ENCODE data around the gene UBAC2. TPM values are rescaled to one million over a fixed set of nuclear protein-coding genes. Genes with fewer than 3 reads are reported as not detected.
"Not testable (repeated sequence)": the region's sequence is repeated elsewhere in the genome, so short reads cannot be mapped to it uniquely, and the experiment has no call there.

The UBAC2 gene
- polyA plus RNA-seq, 4 donors = 92.5 to 113 (median 110) TPM

DNA sequence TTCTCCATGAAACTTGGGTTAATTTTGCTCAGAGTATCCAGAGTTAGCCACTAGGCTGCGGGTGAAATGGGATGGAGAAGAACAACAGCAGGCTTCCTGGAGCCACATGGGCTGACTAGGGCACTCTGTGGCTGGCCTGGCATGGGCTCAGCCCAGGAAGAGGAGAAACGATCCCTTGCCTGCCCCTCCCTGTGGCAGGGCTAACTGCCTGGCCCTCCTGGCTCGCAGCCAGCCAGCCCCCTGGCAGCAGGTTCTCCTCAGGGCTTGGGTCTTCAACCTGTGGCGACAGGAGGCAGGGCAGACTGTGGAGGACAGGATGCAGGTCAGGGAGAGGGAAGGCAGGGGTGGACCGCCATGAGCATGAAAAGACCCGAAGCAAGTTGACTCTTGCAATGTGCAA, 185.3 kb downstream of the UBAC2 start:
- DNase-seq (ENCODE audit: low read depth in 4 of 4, low spot score in 3 of 4) = no peak

DNA sequence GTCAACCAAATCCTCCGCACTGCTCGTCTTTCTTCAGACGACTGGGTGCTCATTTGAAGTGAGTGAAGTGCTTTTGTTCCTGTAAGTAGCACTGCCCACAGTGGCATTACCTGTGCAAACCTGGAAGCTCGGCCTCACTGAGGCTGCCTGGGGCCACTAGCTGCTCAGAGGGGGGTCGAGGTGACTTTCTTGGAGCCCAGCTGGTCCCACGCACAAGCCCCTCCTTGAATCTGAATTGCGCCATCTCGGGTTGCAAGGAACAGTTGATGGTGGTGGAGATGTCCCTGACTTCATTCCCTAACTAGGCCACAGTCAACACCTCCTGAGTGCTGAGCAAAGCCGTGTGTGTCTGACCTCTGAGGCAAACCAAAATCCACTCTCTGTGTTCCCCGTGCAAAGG, 185.8 kb downstream of the UBAC2 start:
- no peak for DNase-seq (ENCODE audit: low read depth in 4 of 4, low spot score in 3 of 4)

- no peak for DNase-seq (ENCODE audit: low read depth in 4 of 4, low spot score in 3 of 4)
These were observed 186.5 kb downstream of the UBAC2 start for GRCh38 chr13:99386911-99387788.

- no peak for DNase-seq (ENCODE audit: low read depth in 4 of 4, low spot score in 3 of 4)
These were observed 187.8 kb downstream of the UBAC2 start for GRCh38 chr13:99388334-99388923.

DNA sequence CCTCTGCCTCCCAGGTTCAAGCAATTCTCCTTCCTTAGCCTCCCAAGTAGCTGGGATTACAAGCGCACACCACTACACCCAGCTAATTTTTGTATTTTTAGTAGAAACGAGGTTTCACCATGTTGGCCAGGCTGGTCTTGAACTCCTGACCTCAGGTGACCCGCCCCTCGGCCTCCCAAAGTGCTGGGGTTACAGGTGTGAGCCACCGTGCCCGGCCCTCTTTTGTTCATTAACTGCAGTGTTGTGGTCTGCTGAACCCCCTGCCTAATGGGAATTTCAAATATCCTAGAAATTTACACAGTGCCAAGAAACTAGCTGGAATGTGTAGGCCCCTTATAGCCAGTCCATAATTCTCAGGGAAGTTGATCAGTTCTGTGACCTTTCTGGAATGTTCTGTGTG, 188.4 kb downstream of the UBAC2 start:
- not testable (repeated sequence) for DNase-seq (ENCODE audit: low read depth in 4 of 4, low spot score in 3 of 4)

- DNase-seq (ENCODE audit: low read depth in 4 of 4, low spot score in 3 of 4) = no peak
These were observed 189.1 kb downstream of the UBAC2 start for GRCh38 chr13:99389520-99390304.

DNA sequence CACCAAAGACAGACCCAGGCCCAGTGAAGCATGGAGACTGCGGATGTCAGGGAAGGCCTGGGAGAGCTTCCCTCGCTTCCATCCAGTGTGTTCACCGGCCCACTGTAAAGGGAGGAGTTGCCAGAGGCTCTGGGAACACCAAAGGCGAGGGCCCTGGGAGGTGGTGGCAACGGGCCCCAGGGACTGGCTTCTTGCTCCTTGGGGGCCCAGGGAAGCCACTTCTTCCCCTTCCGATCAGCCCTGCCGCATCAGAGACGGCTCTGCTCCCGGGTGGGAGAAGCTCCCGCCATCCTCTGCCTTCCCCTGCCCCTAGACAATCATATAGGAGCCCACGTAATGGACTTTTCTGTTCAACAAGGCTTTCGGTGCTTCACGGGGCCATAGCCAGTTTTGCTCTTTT, 189.9 kb downstream of the UBAC2 start:
- no peak for DNase-seq (ENCODE audit: low read depth in 4 of 4, low spot score in 3 of 4)

DNA sequence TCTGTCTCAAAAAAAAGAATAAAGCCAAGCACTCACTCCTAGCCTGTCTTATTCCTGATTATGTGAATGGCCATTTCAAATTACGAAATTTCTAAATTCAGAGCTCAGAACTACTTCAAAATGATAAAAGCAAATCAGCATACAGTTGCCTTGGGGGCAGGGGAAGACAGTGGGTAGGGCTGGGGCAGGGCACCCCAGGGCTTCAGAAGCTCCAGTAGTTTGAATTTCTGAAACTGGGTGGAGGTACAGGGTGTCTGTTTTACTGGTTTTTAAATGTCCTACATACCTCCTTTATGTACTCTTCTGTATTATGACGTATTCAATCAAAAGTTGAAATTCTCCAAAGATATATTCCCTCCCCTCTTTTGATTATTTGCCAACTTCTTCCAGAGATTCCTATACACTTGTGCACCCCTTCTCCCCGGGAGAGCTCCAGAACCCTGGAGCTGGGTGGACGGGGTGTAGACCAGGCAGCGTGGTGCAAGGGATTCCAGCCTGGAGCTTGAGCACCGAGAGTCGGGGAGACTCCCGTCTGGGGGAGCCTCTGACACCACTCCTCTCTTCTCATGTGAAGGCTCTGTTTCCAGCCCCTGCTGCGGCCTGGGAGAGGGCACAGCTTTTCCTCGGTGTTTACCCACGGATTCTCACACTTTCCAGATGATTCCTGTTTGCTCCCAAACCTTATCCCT, 191.3 kb downstream of the UBAC2 start:
- DNase-seq (ENCODE audit: low read depth in 4 of 4, low spot score in 3 of 4) = no peak

GRCh38 chr13:99392470-99393135, 191.9 kb downstream of the UBAC2 start:
- DNase-seq (ENCODE audit: low read depth in 4 of 4, low spot score in 3 of 4) = no peak

DNA sequence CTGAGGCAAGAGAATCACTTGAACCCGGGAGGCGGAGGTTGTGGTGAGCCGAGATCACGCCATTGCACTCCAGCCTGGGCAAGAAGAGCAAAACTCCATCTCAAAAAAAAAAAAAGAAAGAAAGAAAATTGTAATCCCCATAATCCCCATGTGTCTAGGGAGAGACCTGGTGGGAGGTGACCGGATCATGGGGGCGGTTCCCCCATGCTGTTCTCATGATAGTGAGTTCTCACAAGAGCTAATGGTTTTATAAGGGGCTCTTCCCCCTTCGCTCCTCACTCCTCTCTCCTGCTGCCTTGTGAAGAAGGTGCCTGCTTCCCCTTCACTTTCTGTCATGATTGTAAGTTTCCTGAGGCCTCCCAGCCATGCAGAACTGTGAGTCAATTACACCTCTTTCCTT, 192.7 kb downstream of the UBAC2 start:
- not testable (repeated sequence) for DNase-seq (ENCODE audit: low read depth in 4 of 4, low spot score in 3 of 4)

DNA sequence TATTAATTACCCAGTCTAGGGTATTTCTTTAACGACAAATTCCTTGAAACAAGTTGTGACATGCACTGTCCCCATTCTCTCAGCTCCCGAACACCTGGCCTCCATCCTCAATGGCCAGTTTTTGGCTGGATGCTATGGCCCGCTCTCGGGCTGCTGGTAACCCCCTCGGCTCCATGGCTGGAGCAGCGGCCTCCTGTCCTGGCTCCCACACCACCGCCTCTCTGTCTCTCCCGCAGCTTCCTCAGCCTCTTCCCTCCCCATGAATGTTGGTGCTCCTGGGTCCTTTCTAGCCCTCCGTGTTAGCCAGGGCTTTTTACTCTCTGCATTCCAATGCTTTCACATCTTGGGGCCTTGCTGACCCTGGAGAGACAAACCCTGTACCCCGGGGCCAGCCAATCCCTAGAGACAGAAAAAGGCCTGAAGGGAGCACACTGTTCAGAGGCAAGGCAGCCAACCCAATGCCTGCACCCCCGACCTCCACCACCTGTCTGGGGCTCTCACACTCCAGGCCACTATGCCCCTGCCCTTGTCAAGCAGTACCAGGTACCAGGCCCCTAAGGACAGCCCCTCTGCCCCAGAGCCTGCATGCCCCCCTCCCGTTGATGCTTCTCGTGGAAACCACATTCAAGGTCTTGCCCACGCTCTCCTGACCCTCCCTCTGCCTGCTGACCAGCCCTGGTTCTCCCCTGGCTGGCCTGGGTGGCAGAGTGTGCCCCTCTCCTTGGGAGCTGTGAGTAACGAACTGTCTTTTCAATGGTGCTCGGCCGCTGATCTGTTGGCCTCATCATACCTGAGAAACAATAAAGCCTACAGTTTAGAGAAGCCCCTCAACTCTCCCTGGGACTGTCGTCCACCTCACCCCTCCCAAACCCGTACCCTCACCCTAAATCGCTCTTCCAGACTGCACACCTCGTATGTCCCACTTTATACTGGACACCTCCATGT, 193.4 kb downstream of the UBAC2 start:
- no peak for DNase-seq (ENCODE audit: low read depth in 4 of 4, low spot score in 3 of 4)

GRCh38 chr13:99395436-99395835, 194.8 kb downstream of the UBAC2 start:
- no peak for DNase-seq (ENCODE audit: low read depth in 4 of 4, low spot score in 3 of 4)

- no peak for DNase-seq (ENCODE audit: low read depth in 4 of 4, low spot score in 3 of 4)
These were observed 195.8 kb downstream of the UBAC2 start for GRCh38 chr13:99396446-99396845.

DNA sequence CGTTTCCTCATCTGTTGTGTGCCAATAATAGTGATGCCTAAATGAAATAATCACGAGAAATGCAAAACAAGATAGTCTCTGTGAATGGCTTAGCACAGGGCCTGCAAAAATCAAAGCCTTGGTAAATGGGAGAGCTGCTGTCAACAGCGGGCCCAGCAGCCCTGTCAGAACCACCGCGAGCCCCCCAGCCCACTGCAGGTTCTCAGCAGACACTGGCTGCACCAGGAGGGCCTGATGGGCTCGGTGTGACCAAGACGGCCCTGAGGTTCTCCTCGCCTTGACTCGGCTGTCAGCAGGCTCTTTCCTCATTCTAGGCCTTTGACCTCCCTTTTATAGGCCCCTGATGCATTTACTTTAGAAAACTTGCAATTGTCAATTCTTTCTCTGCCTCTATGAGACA, 197.4 kb downstream of the UBAC2 start:
- DNase-seq (ENCODE audit: low read depth in 4 of 4, low spot score in 3 of 4) = no peak

- DNase-seq (ENCODE audit: low read depth in 4 of 4, low spot score in 3 of 4) = no peak
These were observed 198.4 kb downstream of the UBAC2 start for GRCh38 chr13:99398916-99399622.

DNA sequence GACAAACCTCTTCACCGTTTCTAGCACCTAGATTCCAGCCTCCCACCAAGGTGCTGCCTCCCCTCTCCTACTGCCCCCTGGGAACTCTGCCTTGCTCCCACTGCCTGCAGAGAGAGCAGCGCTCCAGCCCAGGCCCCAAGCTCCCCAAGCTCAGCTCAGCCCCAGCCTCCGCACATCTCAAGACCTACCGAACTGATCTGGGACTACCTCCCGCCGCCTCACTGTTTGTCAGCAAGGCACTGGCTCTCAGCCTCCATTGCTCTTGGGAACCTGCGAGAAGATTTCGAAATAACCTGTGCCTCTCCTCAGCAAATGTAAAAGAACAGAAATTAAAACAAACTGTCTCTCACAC, 198.9 kb downstream of the UBAC2 start:
- DNase-seq (ENCODE audit: low read depth in 4 of 4, low spot score in 3 of 4) = no peak

DNA sequence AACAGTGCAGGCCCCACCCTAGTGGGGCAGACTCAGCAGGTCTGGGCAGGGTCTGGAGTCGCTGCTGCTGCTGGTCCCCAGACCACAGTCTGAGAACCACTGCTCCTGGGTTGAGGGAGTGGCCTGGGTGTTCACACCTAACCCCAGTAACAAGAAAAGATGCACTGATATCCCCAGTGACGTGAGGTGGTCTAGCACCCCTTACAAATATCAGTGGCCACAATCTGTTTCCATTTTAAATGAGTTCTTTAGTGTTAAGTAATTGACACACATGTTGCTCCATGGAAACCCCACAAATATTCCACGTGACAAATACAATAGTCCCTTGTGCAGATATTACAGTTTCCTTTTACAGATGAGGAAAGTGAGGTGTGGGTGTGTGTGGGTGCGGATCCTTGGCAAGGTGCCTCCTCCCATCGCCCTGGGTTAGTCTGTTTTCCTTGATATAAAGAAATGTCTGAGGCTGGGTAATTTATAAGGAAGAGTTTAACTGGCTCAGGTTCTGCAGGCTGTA, 202.9 kb downstream of the UBAC2 start:
- no peak for DNase-seq (ENCODE audit: low read depth in 4 of 4, low spot score in 3 of 4)

DNA sequence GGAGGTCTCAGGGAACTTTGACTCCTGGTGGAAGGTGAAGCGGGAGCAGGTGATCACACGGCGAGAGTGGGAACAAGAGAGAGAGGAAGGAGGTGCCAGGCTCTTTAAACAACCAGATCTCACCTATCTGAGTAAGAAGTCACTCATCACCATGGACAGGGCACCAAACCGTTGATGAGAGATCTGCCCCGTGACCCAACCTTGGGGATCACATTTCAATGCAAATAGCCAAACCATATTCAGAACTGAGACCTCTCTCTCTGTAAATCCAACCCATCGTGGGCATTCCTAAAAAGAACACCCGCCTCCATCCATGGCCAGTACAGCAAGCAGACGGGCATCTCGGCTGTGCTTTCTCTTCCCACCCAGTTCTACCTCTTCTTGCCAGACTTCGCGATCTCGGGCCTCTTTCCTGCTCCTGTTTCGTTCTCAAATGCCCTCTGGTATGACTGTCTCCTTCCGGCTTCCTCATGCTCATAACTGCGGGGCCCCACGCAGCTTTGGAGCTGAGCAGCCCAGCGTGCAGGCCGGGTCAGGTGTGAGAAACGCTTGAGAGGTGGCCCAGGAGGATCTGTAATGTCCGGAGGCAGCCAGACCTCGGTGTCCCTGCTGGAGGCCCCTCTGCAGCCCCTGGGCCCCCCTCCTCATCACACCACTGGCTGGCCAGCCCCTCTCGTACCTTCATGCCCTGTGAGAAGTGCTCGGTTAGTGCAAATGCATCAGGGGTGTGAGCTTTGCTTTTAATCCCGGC, 203.5 kb downstream of the UBAC2 start:
- no peak for DNase-seq (ENCODE audit: low read depth in 4 of 4, low spot score in 3 of 4)

All from right renal pelvis (tissue), 4 donors.